HG03432 (cell line): ENCODE measurements around the gene OR2V2.
"Not testable (repeated sequence)": the region's sequence is repeated elsewhere in the genome, so short reads cannot be mapped to it uniquely, and the experiment has no call there.

Experiments
- ATAC-seq: cut with Tn5 transposase; IDR thresholded peaks from one replicate; pipeline ENCODE4 v1.9.1; 2021; ENCODE audit warnings: mild to moderate bottlenecking, moderate library complexity; ENCODE audit not compliant: unreplicated experiment

The OR2V2 gene

DNA sequence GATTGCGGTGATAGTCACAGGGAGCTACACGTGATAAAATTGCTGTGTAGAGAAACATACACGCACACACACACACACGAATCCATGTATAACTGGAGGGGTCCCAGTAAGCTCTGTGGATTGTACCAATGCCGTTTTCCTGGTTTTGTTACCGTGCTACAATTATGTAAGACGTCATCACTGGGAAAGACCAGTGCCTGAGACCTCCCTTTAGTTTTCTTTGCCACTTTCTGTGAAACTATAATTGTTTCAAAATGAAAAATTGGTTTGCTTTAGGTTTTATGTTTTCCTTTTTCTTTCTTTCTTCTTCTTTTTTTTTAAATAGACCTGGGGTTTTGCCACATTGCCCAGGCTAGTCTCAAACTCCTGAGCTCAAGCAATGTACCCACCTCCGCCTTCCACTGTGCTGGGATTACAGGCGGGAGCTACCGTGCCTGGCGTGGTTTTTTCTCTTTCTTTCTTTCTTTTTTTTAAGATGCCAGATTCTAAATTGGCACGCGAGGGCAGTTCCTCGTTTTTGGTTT, 21.3 kb downstream of the OR2V2 start:
- ATAC-seq = no peak

DNA sequence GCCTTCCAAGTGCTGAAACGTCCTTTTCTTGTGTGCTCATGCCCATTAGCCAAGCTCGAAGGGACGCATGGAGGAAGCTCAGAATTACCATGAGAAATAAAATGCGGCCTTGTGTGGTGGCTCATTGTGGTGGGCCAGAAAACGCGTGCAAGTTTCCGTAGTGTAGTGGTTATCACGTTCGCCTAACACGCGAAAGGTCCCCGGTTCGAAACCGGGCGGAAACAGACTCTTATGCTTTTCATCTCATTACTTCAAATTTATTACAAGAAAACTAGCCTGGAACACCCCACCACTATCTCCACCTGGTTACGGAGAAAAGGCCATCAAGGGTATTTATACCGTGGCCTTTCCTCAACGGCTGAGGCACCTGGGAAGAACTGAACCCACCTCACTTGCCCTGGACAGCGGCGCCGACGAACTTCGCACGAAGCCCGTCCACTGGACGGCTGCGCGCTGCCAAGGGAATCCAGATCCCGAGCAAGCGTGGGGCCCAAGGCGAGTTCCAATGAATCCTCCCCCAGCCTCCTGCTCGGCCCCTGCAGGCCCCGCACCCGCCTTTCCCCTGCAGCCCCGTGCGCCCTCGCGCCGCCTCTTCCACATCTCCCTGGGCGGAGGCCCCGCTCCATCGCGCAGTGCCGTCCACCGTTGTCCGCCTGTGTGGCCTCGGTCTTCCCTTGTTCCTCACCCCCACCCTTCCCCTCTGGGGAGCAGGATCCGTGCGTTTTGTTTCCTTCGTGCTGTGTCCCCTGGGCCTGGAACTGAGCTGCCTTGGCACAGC, 22.3 kb downstream of the OR2V2 start:
- ATAC-seq = peak; percentile 38

DNA sequence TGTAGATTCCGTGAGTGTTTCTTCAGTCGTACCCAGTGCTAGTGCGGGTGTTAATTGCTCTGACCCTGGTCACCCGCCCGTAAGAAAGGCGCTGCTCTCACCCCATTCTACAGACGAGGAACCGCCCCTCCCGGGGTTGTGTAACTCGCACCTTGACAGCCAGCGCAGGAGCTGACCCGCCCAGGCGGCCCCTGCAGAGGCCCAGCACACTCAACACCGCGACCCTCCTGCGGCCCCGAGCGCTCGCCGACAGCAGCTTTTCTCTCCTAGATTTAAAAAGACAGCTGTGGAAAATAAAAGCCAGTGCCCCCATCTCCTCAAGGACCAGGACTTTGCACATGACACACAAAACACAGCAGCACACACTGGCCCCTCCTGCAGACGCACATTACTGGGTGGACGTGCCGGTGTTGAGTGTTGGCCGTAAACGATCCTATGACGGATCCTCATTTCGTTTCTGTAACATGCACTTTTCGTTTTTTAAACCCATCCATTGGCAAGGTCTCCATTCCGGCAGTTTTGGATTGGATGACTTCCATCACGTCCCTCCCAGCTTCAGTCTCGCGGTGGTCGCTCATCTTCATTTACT, 22.9 kb downstream of the OR2V2 start:
- no peak for ATAC-seq

DNA sequence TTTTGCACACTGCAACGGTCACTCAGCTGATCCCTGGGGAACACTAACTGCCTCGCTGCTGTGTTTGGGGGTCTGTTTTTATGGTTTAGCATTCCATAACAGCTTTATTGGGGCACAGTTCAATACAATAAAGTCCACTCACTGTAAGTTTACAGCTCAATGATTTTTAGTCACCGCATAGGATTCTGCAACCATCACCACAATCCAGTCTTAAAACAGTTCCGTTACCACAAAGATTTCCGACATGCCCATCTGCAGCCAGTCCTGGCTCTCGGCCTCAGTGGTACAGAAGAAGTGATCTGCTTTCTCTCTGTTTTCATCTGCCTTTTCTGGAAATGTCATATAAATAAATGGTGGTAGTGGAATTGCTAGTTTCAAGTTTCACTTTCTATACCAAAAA, 23.6 kb downstream of the OR2V2 start:
- no peak for ATAC-seq

DNA sequence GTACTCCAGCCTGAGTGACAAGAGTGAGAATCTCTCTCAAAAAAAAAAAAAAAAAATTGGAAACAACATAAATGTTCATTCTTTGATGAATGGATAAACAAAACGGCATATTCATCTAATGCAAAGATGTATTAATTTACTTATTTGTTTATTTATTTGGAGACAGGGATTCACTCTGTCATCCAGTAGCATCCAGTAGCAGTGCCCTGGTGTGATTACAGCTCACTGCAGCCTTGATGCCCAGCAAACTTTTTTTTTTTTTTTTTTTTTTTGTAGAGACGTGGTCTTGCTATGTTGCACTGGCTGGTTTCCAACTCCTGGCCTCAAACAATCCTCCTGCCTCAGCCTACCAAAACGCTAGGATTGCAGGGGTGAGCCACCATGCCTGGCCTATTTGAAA, 24.4 kb downstream of the OR2V2 start:
- no peak for ATAC-seq

DNA sequence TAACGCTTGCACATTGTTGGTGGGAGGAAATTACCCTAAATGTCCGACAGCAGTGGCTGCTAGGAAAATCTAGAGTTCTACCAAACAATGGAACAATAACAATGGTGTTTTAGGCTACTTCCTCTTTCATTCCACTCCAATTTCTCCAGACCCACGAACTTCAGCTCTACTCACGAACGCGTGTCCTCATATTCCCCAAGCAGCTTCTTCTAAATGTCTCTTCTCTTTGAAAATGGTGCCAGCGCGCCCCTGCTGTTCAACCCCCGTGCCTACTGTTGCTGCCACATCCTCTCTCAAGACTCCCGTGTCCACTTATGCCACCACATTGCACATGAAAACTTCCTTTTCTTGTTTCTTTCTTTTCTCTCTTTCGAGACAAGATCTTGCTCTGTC, 25.6 kb downstream of the OR2V2 start:
- peak; percentile 29 for ATAC-seq

DNA sequence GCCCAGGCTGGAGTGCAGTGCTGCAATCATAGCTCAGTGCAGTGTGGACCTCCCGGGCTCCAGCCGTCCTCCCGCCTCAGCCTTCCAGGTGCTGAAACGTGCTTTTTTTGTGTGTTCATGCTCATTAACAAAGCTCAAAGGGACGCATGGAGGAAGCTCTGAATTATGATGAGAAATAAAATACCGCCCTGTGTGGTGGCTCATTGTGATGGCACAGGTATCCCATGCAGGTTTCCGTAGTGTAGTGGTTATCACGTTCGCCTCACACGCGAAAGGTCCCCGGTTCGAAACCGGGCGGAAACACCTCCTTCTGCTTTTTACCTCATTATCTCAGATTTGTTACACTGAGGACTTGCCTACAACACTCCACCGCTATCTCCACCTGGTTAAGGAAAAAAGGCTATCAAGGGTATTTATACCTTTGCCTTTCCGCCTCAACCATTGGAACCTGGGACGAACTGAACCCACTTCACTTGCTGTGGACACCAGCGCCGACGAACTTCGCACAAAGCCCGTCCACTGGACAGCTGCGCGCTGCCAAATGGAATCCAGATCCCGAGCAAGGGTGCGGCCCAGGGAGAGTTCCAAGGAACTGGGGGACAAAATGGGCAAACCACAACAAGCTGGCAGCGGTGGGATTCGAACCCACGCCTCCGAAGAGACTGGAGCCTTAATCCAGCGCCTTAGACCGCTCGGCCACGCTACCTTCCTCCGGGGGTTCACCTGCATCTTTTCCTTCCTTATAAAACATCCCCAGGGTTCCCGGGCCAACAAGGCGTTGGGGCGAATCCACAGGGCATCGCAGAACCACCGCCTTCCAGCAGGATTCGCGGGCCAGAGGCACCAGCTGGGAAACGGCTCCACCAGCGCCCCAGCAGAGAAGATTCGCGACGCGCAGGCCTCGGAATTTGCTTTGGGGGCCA, 26.3 kb downstream of the OR2V2 start:
- ATAC-seq = peak; percentile 51

DNA sequence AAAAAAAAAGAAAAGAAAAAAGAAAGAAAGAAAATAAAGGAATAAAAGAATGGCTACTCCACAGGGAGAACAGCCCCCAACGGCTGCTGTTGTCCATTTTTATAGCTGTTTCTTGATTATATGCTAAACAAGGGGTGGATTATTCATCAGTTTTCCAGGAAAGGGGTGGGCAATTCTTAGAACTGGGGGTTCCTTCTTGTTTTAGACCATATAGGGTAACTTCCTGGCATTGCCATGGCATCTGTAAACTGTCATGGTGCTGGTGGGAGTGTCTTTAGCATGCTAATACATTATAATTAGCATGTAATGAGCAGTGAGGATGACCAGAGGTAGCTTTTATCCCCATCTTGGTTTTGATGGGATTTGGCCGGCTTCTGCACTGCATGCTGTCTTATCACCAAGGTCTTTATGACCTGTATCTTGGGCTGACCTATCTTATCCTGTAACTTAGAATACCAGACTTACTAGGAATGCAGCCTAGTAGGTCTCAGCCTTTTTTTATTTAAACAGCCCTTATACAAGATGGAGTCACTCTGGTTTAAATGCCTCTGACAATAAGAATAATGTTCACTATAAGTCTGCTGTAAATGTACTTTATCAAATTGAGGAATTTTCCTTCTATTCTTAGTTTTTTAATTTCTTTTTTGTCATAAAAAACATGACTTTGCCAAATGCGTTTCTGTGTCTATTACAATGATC, 29.0 kb downstream of the OR2V2 start:
- no peak for ATAC-seq

DNA sequence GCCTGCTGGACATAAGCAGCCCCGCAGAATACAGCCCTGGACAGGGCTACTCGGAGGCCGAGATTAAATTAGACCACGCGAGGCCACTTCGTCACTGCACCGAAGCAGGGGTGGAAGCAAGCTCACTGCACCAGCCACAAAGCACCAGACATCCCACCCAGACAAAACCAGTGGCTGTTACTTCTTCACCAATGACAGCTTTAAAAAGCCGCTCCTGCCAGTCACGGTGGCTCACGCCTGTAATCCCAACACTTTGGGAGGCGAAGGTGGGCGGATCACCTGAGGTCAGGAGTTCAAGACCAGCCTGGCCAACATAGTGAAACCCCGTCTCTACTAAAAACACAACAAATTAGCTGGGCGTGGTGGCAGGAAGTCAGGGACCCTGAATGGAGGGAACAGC, 30.2 kb downstream of the OR2V2 start:
- not testable (repeated sequence) for ATAC-seq

DNA sequence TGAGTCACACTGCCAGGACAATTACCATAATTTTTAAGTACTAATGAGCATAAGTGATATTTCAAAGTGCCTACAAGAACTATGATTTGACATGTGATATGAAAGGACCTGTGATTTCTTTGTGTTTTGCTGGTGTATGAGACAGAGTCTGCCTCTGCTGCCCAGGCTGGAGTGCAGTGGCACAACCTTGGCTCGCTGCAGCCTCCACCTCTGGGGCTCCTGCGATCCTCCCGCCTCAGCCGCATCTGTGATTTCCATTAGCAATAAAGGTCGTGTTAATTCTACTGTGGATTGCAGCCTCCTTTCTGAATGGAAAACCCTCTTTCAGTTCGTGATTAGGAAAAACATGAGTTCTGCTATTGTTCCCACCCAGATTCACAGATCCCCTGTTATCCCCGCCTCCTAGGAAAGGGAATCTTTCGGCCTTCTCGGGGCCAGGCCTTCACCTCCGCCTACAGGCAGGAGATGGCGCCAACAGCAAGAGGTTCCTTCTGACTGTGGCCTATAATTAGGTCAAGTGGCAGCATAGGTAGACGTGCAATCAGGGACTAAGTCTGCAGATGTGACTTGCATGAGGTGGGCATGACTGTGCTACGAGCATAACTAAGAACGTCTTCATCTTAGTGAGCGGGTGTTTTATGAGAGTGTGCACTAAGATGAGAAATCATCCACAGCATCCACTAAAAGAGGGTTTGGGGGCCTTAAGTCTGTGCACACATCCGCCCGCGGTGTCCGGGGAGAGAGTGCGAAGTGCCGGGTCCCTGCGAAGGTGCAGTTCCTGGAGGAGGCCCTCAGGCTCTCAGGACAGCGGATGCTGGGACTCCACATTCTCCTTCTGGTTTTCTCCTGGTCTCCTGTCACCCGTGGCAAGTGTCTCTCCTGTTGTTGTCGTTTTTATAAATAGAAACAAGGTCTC, 34.5 kb downstream of the OR2V2 start:
- peak; percentile 47 for ATAC-seq

DNA sequence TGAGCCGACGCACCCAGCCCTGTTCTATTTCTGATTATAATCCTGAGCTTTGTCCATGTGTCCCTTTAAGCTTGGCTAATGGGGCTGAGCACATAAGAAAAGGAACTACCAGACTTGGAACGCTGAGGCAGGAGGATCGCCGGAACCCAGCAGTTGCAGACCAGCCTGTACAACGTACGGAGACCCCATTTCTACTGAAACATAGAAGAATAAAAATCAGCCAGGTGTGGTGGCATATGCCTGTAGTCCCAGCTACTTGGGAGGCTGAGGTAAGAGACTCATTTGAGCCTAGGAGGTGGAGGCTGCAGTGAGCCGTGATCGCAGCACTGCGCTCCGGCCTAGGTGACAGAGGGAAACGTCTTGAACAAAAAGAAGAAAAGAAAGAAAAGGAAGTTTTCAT, 35.3 kb downstream of the OR2V2 start:
- no peak for ATAC-seq

DNA sequence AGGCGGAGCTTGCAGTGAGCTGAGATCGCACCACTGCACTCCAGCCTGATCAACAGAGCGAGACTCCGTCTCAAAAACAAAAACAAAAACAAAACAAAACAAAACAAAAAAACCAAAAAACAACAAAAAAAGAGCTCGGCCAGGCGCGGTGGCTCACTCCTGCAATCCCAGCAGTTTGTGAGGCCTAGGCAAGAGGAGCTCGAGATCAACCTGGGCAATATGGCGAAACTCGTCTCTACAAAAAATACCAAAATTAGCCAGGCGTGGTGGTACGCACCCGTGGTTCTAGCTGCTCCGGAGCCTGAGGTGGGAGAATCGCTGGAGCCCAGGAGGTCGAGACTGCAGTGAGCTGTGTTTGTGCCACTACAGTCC, 37.4 kb downstream of the OR2V2 start:
- ATAC-seq = no peak

DNA sequence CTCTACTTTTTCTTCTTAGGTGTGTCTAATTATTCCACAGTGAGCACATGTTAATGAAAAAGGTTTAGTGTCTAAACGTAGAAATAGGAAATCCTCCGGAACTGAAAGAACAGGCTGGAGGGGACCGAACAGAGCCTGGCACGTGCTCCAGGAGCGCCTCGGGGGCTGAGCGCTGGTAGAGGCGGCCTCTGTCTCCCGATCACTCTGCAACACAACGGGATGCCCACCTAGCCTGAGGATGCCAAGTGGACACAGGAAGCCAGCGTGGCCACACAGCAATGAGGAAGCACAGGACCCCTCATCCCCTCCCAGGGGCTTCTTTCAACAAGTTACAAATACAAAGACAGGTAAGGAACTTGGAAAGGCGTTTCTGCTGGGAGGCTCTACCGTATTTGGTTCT, 38.2 kb downstream of the OR2V2 start:
- ATAC-seq = no peak

DNA sequence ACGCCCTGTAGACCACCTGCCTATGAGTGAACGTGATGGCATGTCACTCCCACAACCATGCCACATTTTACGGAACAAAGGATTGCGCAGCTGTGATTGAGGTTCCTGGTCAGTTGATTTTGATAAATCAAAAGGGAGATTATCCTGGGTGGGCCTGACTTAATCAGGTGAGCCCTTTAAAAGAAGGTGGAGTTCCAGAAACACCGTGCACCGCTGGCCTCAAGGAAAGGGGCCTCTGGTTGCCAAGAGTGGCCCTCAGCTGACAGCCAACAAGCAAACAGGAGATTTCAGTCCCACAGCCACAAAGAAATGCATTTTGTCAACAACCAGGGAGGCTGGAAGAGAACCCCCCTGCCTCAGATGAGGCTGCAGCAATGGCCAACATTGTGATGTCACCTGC, 38.6 kb downstream of the OR2V2 start:
- no peak for ATAC-seq

DNA sequence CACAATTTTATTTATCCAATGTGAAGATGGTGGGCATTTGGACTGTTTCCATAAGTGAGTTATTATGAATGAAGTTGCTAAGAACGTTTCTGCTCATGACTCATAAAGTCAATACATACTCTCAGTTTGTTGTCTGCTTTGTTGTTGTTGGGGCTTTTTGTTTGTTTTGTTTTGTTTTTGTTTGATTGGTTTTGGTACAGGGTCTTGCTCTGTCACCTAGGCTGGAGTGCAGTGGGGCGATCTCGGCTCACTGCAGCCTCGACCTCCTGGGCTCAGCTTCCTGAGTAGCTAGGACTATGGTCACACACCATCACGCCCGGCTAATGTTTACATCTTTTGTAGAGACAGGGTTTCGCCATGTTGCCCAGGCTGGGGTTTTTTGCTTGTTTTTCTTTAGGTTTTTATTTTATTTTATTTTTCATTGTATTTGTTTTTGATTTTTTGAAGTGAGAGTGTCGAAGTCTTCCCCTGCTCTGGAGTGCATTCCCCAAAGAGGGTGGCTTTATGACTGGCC, 39.7 kb downstream of the OR2V2 start:
- no peak for ATAC-seq

DNA sequence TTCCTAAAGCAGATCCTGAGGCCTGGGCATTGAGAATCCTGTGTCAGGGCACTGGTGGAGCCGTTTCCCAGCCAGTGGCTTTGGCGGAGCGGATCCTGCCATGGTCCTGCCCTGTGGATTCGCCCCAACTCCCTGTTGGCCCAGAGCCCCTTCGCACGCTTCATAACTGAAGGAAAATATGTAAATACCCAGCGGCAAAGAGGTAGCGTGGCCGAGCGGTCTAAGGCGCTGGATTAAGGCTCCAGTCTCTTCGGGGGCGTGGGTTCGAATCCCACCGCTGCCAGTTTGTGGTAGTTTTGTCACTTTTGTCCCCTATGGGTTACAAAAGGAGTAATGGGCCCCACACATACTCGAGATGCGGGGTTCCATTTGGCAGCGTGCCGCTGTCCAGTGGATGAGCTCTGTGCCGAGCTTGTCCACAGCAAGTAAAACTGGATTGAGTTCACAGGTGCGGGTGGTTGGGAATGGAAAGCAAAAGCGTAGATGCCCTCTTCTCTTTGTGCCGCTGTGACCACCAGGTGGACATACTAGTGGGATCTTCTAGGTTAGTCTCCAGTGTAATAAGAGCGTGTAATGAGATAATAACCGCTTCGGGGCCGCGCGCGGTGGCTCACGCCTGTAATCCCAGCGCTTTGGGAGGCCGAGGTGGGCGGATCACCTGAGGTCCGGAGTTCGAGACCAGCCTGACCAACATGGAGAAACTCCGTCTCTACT, 40.3 kb downstream of the OR2V2 start:
- no peak for ATAC-seq

DNA sequence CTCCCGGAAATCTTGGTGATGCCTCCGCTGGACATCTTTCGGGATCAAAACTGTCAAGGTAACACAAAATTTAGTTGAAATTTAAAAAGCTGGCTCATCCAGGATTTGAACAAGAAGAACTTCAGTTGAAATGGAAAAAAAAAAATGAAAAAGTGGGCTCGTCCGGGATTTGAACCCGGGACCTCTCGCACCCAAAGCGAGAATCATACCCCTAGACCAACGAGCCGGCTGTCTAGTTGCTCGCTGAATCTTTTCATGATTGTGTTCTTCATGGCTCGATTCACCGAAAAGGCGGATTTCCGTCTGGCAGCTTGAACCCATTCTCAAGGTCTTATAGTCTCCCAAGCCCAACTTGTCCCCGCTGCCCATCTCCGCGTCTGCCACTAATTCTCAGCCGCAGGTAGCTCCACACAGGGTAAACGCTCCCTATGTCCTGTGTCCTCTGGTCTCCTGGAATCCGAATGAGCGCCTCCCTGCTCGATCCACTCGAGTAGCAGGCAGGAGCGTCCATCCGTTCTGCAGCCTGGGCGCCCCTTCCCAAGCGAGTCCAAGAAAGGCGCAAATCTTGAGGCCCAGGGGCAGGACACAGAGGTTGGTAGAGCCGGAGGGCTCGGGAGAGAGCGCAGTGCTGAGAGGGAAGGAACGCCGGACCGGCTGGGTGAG, 41.4 kb downstream of the OR2V2 start:
- ATAC-seq = peak; percentile 11

DNA sequence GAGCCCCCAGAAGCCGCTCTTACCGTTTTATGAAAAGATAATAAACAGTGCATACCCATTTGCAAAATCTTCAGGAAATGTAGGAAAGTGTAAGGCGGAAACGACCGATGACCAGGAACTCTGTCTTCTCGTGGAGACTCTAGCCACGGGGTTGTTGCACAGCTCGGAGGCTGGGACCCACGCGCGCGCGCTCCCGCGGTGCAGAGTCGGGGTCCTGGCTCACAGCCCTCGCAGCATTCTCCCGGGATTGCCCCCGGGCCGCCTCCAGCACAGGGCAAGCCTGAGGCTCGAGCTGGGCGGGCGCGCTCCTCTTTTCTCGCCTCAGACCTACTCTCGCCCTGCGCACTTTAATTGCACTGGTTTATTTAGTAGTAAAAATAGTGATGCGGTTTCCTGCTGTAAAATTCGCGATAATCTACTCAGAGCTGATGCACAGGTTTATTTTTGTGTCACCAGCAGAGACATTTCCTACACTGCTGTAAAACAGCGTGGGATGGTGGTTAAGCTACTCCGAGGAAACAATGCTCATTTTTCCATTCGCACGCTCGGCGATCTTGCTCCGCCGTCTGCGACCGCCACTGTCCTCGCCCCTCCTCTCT, 42.1 kb downstream of the OR2V2 start:
- no peak for ATAC-seq
